ENCODE data around the gene ASAH2. TPM values are rescaled to one million over a fixed set of nuclear protein-coding genes. Genes with fewer than 3 reads are reported as not detected.
A peak's percentile ranks its signal among the peaks of the same experiment; 100 is the strongest.

ASAH2 gene
- total RNA-seq, 1 donor from 2014 or later: 5.1 TPM

DNA sequence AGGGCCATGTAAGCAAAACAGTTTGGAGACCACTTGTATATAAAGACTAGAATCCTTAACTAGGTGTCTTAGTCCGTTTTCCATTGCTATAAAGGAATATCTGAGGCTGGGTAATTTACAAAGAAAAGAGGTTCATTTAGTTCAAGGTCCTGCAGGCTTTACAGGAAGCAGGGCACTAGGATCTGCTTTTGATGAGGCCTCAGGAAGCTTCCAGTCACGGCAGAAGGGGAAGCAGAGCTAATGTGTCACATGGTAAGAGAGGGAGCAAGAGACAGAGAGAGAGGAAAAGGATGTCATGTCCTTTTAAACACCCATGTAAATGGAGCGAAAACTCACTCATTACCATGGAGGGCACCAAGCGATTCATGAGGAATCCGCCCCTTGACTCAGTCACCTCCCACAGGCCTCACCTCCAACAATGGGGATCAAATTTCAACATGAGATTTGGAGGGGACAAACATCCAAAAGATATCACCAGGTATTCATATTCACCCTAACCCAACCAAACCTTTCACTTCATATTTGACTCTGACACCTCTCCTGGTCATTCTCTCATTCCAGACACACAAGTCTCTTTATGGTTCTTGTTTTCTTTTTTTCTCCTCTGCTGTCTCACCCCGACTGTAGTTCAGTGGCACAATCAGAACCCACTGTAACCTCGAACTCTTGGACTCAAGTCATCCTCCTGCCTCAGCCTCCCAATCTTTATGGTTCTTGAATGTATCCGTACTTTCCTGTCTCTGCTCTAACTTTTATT lies 30.1 kb upstream of the ASAH2 start:
- Mint-ChIP-seq H3K27me3 (peaks cover 16% of the 10 kb centered on the region), H3K9me3 (peaks cover 4% of the 10 kb centered on the region), H3K36me3 (no peaks in the 10 kb centered on the region), H3K27ac (no peak overlapping the region), H3K4me3 (no peak overlapping the region), H3K4me1 (ENCODE audit: unreplicated experiment) (no peaks in the 10 kb centered on the region)
- no peak for DNase-seq (ENCODE audit: extremely low spot score, unreplicated experiment)
- TF ChIP-seq, protein P1, sequence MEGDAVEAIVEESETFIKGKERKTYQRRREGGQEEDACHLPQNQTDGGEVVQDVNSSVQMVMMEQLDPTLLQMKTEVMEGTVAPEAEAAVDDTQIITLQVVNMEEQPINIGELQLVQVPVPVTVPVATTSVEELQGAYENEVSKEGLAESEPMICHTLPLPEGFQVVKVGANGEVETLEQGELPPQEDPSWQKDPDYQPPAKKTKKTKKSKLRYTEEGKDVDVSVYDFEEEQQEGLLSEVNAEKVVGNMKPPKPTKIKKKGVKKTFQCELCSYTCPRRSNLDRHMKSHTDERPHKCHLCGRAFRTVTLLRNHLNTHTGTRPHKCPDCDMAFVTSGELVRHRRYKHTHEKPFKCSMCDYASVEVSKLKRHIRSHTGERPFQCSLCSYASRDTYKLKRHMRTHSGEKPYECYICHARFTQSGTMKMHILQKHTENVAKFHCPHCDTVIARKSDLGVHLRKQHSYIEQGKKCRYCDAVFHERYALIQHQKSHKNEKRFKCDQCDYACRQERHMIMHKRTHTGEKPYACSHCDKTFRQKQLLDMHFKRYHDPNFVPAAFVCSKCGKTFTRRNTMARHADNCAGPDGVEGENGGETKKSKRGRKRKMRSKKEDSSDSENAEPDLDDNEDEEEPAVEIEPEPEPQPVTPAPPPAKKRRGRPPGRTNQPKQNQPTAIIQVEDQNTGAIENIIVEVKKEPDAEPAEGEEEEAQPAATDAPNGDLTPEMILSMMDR (conservative IDR thresholded peaks at IDR 0.05): no peak

GRCh38 chr10:50280049-50280841 lies 28.9 kb upstream of the ASAH2 start:
- H3K27me3 Mint-ChIP-seq: peaks cover 19% of the 10 kb centered on the region
- no peak overlapping the region for H3K27ac Mint-ChIP-seq
- H3K9me3 Mint-ChIP-seq: peaks cover 4% of the 10 kb centered on the region
- H3K4me1 Mint-ChIP-seq (ENCODE audit: unreplicated experiment): no peaks in the 10 kb centered on the region
- no peaks in the 10 kb centered on the region for H3K36me3 Mint-ChIP-seq
- no peak for DNase-seq (ENCODE audit: extremely low spot score, unreplicated experiment)
- TF ChIP-seq, protein P1 (conservative IDR thresholded peaks at IDR 0.05): no peak
- no peak overlapping the region for H3K4me3 Mint-ChIP-seq

DNA sequence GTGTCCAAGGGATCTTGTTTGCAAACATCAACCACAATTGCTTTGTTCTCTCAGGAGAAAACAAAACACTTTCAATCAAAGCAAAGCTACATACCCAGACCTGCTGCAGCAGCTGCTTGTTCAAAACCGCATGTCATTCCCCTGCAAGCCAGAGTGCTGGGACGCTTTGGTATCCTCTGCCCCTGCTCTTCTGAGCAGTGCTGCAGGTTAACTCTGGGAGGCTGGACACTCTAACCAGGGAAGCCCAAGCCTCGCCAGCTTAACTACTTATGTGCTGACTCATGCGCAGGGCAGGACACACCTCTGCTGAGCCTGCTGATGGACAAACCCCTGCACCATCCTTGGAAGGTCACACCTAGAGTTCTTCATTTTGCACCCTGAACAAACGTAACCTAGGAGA lies 28.2 kb upstream of the ASAH2 start:
- Mint-ChIP-seq H3K27ac (no peak overlapping the region), H3K36me3 (no peaks in the 10 kb centered on the region), H3K9me3 (peaks cover 4% of the 10 kb centered on the region), H3K27me3 (peaks cover 19% of the 10 kb centered on the region), H3K4me3 (no peak overlapping the region), H3K4me1 (ENCODE audit: unreplicated experiment) (no peaks in the 10 kb centered on the region)
- DNase-seq (ENCODE audit: extremely low spot score, unreplicated experiment): no peak
- TF ChIP-seq, protein P1 (conservative IDR thresholded peaks at IDR 0.05): no peak

- Mint-ChIP-seq H3K27me3 (peaks cover 15% of the 10 kb centered on the region), H3K4me1 (ENCODE audit: unreplicated experiment) (no peaks in the 10 kb centered on the region), H3K36me3 (no peaks in the 10 kb centered on the region), H3K9me3 (no peaks in the 10 kb centered on the region), H3K27ac (no peak overlapping the region), H3K4me3 (no peak overlapping the region)
- TF ChIP-seq, protein P1 (conservative IDR thresholded peaks at IDR 0.05): peak; percentile 69
- DNase-seq (ENCODE audit: extremely low spot score, unreplicated experiment): no peak
Observed at GRCh38 chr10:50275650-50276235, 24.4 kb upstream of the ASAH2 start.

DNA sequence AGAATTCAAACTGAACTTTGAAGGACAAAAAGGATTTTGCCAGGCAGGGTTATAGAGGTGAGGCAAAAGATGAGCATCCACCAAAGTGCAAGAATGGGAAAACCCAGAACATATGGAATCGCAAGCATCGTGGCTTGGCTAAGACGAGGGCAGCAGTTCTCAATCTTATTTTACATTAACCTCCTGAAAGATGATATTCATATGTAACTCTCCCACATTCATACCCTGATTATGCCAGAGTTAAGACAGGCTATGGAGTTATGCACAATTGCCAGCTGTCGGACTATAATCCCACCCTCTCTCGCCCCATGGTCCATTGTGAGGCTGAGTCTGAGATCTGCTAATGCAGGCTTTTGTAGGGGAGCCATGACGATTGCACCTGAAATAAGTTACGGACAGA lies 21.2 kb upstream of the ASAH2 start:
- DNase-seq (ENCODE audit: extremely low spot score, unreplicated experiment): no peak
- Mint-ChIP-seq H3K27ac (no peak overlapping the region), H3K4me1 (ENCODE audit: unreplicated experiment) (no peaks in the 10 kb centered on the region), H3K9me3 (no peaks in the 10 kb centered on the region), H3K36me3 (no peaks in the 10 kb centered on the region), H3K4me3 (no peak overlapping the region), H3K27me3 (peaks cover 16% of the 10 kb centered on the region)
- TF ChIP-seq, protein P1 (conservative IDR thresholded peaks at IDR 0.05): no peak

Measured in type B pancreatic cell (in vitro differentiated cells).